COR-L47 (cell line): ENCODE data around the gene SFR1.

Source experiments
- DNase-seq: peaks from one replicate; lab custom pipeline; 2025; lab: John Stamatoyannopoulos, UW

Gene SFR1, protein sequence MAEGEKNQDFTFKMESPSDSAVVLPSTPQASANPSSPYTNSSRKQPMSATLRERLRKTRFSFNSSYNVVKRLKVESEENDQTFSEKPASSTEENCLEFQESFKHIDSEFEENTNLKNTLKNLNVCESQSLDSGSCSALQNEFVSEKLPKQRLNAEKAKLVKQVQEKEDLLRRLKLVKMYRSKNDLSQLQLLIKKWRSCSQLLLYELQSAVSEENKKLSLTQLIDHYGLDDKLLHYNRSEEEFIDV

DNA sequence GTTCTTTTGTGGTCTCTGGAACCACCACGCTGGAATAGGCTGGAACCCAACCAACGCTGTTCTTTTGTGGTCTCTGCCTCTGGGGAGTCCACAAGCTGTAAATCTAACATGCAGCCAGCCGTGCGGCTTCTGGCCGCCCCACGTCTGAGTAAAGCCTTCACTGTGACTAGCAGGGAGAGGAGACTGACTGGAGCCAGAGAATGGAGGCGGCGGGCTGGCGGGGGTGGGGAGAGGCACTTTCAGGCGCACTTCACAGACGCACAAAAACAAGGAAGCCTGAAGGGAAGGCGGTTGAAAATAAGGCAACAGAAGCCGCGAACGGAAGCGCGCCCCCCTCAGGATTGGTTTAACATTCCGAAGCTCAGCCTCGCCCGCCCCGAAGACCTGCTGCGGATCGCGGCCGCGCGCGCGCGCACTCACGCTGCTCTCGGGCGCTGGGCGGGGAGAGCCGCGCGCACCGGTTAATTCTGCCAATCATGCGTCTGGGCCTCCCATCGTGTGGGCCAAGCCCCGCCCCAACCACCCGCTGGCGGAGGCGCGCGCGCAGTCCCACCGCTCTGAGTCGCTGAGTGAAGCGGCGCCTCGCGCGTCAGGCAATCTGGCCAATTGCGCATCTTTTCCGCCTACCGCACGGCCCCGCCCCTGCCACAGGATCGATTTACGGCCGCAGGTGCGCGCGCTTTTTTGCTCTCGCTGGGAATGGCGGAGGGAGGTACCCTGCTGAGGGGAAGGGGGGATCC is at the start of gene SFR1:
TSS of gene SFR1 (plus strand) at position 687 of the 740 bp plus-strand sequence. CDS start at position 700, 13 bp downstream.
- DNase-seq: peak; percentile 93

DNA sequence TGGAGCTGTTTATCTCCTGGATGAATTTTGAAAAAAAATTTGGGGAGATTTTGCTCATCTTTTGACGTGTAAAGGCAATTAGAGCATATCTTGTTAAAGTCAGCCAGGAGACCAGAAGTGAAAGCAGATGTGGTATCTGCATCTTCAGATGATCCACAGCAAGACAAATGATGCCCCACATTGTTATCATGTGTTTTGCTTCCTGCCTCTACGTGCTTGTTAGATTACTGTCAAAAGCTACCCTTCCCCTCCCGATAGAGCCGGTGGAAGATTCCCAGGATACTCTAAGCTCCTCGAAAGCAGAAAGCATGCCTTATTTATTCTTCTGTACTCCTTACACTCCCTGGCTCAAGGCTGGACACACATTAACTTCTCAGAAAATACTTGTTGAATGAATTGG is 49.2 kb upstream of the SFR1 start:
- DNase-seq: no peak

DNA sequence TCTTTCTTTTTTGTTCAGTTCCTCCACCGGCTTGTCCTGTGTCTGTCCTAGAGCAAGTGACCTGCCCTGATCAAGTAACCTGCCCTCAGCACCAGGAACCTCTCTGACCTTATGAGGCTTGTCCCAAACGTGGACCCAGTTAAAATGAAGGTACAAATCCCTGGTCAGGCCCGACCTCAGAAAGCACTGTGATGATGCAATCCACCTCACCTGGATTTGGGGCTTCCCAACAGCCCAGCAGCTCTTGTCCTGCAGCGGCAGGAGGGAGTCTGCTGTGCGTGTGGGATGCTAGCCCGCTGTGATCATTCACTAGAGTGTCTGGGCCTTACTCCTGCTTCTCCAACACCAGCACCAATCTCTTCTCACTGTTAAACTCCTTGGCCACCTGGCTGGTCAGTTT is 47.5 kb upstream of the SFR1 start:
- no peak for DNase-seq

DNA sequence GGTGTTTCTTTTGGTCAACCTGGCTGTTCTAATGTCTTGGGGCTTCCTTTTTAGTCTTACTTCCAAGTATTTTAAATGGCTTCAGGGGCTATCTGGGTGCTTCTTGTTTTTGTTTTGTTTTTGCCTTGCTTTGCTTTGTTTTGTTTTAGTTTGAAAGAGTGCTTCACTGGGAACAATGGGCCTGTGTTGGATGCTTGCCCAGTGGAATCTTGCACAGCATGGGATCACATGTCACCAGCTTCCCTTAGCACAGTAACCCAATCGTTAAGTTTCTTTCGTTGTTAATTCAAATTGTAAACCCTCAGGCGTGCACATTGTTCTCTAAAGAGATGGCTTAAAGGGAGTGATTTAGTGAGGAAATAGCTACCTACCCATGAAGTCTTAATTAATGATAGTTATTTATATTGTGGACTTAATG is 45.2 kb upstream of the SFR1 start:
- DNase-seq: peak; percentile 82

DNA sequence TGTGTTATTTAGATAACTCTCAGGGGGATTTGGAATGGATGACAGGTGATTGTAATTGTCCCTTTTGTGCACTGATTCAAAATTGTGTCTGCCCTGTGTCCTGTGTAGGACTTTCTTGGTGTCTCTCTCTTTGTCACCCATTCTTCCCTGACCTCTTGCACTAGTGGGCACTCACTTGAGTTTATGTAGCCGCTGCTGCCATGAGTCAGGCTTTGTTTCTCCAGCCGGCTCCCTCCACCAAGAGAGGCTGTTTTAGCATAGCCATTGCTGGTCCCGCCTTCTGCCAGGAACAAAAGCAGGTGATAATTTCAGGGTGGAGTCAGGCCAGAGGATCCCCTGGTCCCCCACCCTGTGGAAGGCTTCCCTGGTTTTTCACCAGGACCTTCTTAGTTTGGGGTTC is 44.7 kb upstream of the SFR1 start:
- peak; percentile 66 for DNase-seq

DNA sequence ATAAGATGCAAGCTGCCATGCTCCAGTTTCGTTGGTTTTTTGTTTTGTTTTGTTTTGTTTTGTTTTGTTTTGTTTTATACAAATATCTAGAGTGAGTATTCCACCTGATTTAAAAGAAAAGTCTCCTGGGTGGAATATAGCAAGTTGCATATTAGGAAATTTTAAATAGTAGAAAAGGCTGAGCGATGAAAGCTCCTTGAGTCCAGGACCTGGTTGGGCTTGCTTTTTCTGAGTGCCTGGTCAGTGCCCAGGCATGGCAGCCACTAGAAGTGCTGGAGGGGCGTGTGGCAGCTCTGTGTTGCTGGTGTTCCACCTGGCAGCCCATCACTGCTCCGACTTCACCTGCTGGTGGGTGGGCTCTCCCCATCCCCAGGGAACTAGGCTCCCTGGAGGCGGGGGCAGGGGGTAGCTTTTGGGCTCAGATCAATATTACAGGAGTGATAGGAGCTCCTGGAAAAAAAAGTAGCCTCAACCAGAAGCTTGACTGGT is 44.3 kb upstream of the SFR1 start:
- peak; percentile 9 for DNase-seq

DNA sequence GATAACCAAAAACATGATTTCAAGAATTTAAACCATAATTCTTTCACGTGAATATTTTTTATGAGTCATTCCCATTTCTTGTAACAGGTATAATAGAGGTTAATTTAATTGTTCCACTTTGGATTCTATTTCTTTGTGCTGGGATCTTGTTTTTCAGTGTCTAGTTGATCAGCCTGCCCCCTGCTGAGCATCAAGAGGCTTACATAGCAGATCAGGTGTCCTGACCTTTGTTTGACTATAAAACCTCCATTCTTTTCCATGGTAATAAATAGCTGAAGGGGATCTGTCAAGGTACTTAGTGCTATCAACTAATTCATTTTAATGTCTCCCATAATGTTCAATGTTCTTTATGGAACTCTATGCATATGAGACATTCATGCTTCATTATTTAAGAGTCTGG is 41.2 kb upstream of the SFR1 start:
- no peak for DNase-seq

DNA sequence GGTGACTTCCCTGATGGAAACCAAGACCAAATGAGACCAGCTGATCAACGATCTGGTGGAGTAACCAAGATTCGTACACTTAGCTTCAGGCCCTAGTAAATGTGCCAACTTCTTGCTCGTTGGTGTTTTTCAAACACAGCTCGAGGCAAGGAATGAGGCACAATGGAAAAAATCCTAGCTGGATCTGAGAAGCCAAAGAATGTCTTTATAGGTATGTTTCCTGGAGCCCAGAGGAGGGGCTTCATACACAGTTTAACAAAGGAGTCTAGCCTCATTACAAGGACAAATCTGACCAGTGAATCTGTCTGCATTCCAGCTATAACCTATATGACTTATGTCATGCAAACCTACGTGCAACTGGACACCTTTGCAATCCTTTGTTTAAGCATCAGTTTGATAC is 40.0 kb upstream of the SFR1 start:
- DNase-seq: no peak

DNA sequence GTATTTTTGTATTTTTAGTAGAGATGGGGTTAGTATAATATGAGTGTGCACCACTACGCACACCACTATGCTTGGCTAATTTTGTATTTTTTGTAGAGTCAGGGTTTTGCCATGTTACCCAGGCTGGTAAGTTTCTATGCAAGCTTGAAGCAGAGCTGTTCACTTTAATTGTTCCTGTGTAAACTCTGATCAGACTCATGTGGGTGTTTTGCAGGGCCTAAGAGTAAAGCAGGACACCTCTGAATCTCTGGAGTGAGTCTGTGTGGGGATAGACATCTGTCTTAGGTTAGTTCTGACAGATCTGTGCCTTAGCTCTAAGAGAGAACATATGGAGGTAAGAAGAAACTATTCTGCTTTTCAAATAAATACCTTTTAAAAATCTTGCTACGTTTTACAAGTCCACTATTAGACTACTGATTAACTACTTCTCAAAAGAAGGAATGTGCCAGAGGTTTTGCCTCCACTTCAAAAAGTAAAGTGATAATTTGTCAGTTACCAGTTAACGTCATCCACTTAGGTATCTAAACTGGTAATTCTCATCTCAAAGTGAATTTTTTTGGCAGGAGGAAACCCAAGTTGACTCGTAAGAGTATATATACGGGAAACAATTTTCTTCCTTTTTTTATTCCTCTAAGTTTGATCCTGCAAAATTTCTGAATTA is 37.4 kb upstream of the SFR1 start:
- no peak for DNase-seq

DNA sequence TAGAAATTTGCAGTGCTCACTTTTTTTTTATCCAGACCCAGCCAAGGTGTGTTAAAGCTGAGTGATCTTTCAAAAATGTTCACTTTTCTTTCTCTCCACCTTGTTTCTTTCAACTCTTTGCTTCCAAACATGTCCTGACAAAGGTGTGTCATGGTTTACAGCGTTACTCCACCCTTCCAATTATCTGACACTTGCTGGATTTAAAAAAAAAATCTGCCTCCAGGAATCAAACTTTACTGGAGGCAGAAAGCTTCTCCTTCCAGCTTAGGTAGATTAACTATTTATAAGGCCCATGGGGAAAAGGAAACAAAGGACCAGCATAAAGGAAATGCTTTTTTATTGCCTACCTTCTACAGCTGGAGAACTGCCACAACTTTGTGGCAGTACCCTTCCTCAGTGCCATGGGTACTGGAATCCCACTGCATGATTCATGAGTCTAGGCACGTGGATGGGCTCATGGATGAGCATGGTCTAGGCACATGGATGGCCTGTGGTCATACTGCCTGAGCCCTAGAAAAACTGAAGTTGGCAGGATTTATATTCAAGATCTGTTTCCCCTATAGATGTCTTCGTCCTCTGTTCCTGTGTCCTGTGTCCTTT is 36.1 kb upstream of the SFR1 start, which contains the start of gene COL17A1:
TSS of gene COL17A1 (minus strand) at position 80 of the 600 bp plus-strand sequence. CDS start 5,207 bp downstream, outside the sequence.
- no peak for DNase-seq

DNA sequence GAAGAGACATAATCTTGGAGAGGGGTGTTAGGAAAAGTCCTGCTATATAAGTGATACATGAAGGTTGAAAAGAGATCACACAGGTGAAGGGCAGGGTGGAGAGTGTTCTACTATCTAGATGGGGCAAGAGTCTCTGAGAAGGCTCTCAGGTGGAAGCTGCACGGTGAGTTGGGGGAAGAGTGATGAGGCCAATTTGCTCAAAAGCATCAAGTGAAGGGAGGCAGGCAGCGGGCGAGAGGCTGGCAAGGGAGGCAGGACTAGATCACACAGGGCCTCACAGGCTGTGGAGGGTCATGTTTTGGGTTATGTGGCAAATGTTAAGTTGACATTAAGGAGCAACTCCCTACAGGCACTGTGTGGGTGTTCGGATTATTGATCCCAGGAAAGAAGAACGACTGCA is 33.7 kb upstream of the SFR1 start:
- DNase-seq: no peak

DNA sequence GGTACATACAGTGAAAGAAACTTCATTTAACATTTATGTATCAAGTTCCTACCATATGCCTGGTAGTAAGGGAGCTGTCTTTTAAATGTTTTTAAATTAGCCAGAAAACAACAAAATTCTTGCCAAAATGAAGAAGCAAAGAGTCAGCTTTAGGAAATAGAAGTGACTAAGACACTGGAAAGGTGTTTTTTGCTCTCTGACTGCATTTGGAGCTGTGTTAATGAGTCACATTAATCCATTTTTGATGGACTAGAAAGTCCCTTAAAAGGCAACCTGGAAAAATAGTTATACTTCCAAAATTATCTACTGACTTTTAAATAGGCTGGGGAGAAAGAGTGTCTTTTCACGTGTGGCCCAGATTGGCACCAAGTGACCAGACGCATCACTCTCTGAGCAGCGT is 32.4 kb upstream of the SFR1 start:
- DNase-seq: no peak

DNA sequence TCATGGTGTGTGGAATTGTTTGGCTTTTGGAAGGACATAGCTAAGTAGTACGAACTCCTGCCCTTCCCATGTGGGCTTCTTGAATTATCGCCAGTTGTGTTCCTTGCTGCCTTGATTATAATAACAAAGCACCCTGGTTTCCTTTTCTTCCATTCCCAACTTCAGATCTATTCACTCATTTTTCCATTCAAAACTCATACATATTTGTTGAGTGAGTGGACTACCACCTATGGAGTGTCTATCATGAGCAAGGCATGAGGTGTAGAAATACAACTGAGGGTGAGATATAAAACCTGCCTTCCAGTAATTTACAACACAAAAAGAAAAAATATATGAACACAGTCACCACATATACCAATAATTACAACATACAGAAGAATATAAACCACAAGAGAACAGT is 31.4 kb upstream of the SFR1 start:
- no peak for DNase-seq

DNA sequence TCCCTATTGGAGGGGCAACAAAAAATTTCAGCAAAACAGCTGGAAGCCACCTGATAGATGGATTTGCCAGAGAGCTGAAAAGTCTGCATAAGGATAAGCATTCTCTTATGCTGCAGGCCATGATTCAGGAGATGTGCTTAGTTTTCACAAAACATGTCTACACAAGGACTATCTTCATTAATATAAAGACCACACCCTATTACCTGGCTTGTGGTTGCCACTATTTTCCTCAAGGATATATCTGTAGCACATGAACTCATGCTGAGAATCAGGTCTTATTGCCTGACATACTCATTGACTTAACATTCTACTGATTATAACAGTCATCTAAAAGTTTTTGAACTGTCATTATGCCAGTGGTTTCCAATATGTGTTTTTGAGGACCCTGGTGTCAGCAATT is 29.2 kb upstream of the SFR1 start:
- DNase-seq: no peak

DNA sequence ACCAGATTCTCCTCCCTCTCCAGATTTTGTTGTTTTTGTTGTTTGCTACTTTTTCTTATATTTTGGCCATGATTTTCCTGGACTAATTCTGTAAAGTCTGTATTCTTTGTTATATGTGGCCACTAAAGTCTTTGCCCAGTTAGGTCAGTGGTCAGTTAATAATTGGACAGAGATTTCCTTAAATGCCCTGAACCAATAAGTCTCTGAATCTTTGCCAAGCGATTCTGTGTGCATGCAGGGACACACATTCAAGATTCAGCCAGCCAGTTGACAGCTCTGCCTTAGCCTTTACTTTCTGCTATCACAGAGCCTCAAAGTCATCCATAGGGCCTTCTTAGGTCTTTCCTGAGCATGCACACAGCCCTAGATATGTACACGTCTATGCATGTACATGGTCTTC is 25.3 kb upstream of the SFR1 start:
- DNase-seq: no peak

DNA sequence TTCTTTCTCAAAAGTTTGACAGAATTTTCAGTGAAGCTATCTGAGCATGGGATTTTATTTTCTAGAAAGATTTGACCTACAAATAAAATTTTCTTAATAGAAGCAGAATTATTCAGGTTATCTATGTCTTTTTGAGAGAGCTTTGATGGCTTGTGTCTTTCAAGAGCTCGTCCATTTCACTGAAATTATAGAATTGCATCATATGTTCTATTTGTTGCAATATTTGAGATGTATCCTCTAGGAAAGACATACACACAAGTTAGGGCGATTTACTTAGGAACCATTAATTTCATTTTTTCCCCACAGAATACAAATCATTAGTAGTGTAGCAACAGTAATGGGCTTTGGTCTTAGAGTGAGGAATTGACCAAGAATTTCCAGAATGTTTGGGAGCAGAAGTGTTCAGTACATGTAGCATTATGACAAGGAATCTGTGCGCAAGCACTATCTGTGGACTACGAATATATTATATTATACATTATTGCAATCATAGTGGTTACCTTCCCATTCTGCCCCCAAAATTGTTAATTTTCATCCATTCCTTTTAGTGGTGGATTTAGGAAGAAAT is 23.5 kb upstream of the SFR1 start:
- DNase-seq: no peak

DNA sequence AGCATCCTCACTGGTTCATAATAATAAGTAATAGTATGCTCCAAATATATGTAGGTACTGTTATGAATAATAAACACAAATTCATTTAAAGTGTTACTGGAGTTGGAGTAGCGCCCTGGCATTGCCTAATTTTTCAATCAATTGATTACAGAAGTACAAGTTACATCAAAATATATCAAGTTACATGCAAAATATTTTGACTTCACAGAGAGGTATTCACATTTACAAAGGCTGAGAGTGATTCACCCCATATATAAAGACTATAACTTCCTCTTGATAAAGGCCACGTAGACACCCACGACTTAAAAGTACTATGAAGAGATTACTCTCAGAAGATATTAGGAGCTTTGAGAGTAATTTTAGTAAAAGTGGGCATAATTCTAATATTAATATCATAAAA is 22.7 kb upstream of the SFR1 start:
- DNase-seq: no peak

DNA sequence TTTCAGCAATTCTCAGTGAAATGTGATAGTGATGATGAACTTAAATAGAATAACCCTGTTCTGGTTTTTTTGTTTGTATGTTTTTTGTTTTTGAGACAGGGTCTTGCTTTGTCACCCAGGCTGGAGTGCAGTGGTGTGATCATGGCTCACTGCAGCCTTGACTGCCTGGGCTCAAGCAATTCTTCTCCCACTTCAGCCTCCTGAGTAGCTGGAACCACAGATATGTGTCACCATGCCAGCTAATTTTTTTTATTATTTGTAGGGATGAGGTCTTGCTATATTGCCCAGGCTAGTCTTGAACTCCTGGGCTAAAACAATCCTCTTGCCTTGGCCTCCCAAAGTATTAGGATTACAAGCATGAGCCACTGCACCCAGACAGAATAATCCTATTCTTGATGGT is 22.0 kb upstream of the SFR1 start:
- DNase-seq: no peak

DNA sequence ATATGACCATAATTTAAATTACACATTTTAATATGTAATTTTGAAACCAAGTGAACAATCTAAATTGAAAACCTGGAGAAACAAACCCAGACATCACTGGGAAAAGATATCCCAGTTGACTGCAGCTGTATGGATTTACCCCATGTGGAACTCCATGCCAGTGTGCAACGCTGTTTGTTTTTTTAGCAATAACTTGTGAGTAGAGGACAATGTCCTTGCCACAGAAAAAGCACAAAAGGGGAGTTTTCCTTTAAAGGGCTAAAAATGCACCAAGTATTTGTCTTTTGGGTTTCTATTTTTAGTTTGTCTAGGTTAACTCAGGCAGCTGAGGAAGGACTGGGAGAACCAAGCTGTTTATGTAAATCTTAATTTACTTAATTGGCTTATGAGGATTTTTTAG is 21.2 kb upstream of the SFR1 start:
- DNase-seq: no peak

DNA sequence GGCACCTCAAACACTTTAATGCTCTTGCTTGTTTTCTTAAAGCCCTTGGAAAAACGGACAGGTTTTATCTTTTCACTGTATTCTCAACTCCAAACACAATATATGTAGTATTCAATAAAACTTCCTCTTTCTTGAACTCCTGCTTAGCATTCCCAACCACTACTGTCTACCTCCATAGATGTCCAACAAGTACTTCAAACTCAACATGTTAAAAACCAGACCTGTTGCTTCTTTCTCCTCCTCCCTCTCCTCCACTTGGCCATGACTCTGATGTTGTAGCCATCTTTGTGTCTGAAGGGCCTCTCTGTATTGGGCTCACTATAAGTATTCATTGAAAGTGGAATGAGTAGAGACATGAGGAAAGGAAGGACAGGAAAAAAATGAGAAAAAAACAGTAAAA is 20.1 kb upstream of the SFR1 start:
- no peak for DNase-seq

DNA sequence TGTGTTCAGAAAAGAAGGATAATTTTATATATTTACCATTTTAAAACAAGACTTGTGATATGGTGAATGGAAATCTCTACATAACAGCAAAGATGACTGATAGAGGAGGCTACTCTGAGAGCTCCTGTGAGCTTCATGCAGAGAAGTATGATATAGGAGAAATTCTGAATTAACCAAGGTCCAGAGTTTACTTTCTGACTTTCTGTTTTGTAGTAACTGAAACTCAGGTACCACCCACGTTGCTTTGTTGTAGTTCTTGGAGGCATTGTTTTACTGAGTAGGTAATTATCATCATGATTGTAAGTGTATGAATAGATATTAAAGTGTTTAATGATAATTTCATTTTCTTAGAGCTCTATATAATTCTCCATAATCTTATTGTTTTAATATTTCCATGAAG is 18.0 kb upstream of the SFR1 start:
- DNase-seq: no peak

DNA sequence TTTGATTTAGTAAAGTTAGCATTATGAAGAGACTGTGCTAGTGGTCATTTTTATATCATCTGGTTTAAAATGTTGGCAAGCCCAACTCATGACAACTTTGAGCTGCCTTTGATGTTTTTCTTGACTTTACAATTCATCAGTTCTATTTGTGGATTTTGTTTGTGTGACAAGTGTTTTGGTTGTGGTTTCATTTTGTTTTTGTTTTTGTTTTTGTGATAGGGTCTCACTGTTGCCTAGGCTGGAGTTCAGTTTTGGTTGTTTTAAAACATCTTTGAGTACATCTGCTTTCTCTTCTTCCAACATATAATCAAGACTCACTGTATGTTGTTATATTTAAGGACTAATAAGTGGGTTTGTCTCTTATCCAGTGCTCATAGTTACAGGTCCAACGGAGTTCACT is 17.6 kb upstream of the SFR1 start:
- DNase-seq: no peak
